ENCODE data around the gene ME3.

DNA sequence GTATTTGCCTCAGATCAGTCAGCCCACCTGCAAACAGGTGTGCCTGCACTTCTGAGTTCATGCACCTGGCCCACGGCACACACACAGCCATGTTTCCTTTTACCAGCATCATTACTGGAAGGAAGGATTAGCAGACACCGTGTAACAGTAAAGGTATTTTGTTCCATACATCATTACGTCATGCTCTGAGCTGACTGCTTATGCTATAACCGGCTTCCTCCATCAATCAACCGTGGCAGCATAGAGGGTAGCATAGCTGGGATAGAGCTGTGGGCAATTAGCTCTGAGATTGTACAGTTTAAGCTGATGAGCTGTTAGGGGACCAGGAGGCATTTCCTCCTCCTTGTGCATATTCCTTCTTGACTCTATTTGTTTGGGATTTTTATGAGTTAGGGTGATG lies 102.4 kb downstream of the ME3 start:
- TF ChIP-seq, protein P1, sequence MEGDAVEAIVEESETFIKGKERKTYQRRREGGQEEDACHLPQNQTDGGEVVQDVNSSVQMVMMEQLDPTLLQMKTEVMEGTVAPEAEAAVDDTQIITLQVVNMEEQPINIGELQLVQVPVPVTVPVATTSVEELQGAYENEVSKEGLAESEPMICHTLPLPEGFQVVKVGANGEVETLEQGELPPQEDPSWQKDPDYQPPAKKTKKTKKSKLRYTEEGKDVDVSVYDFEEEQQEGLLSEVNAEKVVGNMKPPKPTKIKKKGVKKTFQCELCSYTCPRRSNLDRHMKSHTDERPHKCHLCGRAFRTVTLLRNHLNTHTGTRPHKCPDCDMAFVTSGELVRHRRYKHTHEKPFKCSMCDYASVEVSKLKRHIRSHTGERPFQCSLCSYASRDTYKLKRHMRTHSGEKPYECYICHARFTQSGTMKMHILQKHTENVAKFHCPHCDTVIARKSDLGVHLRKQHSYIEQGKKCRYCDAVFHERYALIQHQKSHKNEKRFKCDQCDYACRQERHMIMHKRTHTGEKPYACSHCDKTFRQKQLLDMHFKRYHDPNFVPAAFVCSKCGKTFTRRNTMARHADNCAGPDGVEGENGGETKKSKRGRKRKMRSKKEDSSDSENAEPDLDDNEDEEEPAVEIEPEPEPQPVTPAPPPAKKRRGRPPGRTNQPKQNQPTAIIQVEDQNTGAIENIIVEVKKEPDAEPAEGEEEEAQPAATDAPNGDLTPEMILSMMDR (IDR thresholded peaks at IDR 0.05; ENCODE audit: insufficient read depth, low read length), result no peak
- TF ChIP-seq POLR2AphosphoS5 (IDR thresholded peaks at IDR 0.05; ENCODE audit: low read depth), result no peak
- no peak for TF ChIP-seq SPI1 (IDR thresholded peaks at IDR 0.05; ENCODE audit: borderline replicate concordance, low read depth)

Measured in HL-60 (cell line).